ENCODE data around the gene RAPSN. TPM values are rescaled to one million over a fixed set of nuclear protein-coding genes. Genes with fewer than 3 reads are reported as not detected.

RAPSN gene
- total and polyA plus RNA-seq, 2 experiments from 2014 or later: 0.17 to 0.23 TPM

GRCh38 chr11:47394050-47394321 is 55.0 kb downstream of the RAPSN start:
- no peaks in the 10 kb centered on the region for H3K9me3 Mint-ChIP-seq
- no peaks in the 10 kb centered on the region for H3K27me3 ChIP-seq (ENCODE audit: insufficient read depth)
- H3K4me1 ChIP-seq (ENCODE audit: insufficient read depth): no peaks in the 10 kb centered on the region; the same call in 1 of the 2 replicates
- no peaks in the 10 kb centered on the region for H4K20me1 ChIP-seq (replicated peaks; ENCODE audit: insufficient read depth)
- ATAC-seq (no peak), DNase-seq (ENCODE audit: low spot score) (no peak)
- TF ChIP-seq STAT1 (IDR thresholded peaks at IDR 0.05; ENCODE audit: unreplicated experiment) (no peak), EZH2 (IDR thresholded peaks at IDR 0.05; ENCODE audit: low read depth, unreplicated experiment) (no peak), ETS1 (IDR thresholded peaks at IDR 0.05) (no peak), NANOG (IDR thresholded peaks at IDR 0.05; ENCODE audit: borderline replicate concordance) (no peak), ZNF462 (CRISPR knock-in tag; IDR thresholded peaks at IDR 0.05) (no peak), EZH2phosphoT487 (IDR thresholded peaks at IDR 0.05; ENCODE audit: unreplicated experiment) (no peak), POLR2AphosphoS5 (IDR thresholded peaks at IDR 0.05; ENCODE audit: low read depth) (no peak), CREB1 (CRISPR knock-in tag; IDR thresholded peaks at IDR 0.05; ENCODE audit: low read depth) (no peak), ZNF331 (CRISPR knock-in tag; IDR thresholded peaks at IDR 0.05; ENCODE audit: low read depth) (no peak), ZNF114 (CRISPR knock-in tag; IDR thresholded peaks at IDR 0.05) (no peak), JUNB (IDR thresholded peaks at IDR 0.05; ENCODE audit: unreplicated experiment) (no peak)
- TF ChIP-seq, protein P1, sequence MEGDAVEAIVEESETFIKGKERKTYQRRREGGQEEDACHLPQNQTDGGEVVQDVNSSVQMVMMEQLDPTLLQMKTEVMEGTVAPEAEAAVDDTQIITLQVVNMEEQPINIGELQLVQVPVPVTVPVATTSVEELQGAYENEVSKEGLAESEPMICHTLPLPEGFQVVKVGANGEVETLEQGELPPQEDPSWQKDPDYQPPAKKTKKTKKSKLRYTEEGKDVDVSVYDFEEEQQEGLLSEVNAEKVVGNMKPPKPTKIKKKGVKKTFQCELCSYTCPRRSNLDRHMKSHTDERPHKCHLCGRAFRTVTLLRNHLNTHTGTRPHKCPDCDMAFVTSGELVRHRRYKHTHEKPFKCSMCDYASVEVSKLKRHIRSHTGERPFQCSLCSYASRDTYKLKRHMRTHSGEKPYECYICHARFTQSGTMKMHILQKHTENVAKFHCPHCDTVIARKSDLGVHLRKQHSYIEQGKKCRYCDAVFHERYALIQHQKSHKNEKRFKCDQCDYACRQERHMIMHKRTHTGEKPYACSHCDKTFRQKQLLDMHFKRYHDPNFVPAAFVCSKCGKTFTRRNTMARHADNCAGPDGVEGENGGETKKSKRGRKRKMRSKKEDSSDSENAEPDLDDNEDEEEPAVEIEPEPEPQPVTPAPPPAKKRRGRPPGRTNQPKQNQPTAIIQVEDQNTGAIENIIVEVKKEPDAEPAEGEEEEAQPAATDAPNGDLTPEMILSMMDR (conservative IDR thresholded peaks at IDR 0.05; ENCODE audit: low read depth in 2 of 2): no peak
- TF ChIP-seq, protein P2, sequence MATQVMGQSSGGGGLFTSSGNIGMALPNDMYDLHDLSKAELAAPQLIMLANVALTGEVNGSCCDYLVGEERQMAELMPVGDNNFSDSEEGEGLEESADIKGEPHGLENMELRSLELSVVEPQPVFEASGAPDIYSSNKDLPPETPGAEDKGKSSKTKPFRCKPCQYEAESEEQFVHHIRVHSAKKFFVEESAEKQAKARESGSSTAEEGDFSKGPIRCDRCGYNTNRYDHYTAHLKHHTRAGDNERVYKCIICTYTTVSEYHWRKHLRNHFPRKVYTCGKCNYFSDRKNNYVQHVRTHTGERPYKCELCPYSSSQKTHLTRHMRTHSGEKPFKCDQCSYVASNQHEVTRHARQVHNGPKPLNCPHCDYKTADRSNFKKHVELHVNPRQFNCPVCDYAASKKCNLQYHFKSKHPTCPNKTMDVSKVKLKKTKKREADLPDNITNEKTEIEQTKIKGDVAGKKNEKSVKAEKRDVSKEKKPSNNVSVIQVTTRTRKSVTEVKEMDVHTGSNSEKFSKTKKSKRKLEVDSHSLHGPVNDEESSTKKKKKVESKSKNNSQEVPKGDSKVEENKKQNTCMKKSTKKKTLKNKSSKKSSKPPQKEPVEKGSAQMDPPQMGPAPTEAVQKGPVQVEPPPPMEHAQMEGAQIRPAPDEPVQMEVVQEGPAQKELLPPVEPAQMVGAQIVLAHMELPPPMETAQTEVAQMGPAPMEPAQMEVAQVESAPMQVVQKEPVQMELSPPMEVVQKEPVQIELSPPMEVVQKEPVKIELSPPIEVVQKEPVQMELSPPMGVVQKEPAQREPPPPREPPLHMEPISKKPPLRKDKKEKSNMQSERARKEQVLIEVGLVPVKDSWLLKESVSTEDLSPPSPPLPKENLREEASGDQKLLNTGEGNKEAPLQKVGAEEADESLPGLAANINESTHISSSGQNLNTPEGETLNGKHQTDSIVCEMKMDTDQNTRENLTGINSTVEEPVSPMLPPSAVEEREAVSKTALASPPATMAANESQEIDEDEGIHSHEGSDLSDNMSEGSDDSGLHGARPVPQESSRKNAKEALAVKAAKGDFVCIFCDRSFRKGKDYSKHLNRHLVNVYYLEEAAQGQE (IDR thresholded peaks at IDR 0.05; ENCODE audit: unreplicated experiment): no peak
- no peak overlapping the region for H3K4me3 Mint-ChIP-seq
- no peak overlapping the region; the same call in 1 of the 2 replicates for H3K27ac Mint-ChIP-seq
- H3K79me2 ChIP-seq (replicated peaks; ENCODE audit: insufficient read depth): no peaks in the 10 kb centered on the region
- no peaks in the 10 kb centered on the region for H3K36me3 Mint-ChIP-seq (ENCODE audit: low read depth)
- no peak overlapping the region for H3K4me2 ChIP-seq
- peak overlapping the region; percentile 93 for H2AFZ ChIP-seq
- peaks cover 11% of the 10 kb centered on the region for H3K27me3 Mint-ChIP-seq (ENCODE audit: insufficient read depth, low read depth, poor library complexity)
- H3K27ac ChIP-seq (ENCODE audit: low read depth): no peak overlapping the region
- no peaks in the 10 kb centered on the region for H3K9me2 ChIP-seq (ENCODE audit: insufficient read depth)
- H3K36me3 ChIP-seq (ENCODE audit: insufficient read depth): no peaks in the 10 kb centered on the region
- H3K4me1 Mint-ChIP-seq: peaks cover 11% of the 10 kb centered on the region
- H3F3A ChIP-seq (replicated peaks; ENCODE audit: low read depth): 0 out of 2 replicates have a peak, but pooled peaks cover 5% of the 10 kb centered on the region
- no peak overlapping the region for H3K4me3 ChIP-seq
